Stomach (tissue), 9 donors: ENCODE results near the gene JMJD7. TPM values are rescaled to one million over a fixed set of nuclear protein-coding genes. Genes with fewer than 3 reads are reported as not detected.

Experiments used
- DNase-seq, 2 donors: peaks; one replicate each; pipeline versions ENCODE4 v3.0.0 to v3.0.0-alpha.2; 2013 to 2019
- H3K27ac ChIP-seq, 5 donors: fragments of 200-600 bp in 4 of 5; sonication (generic) in 4 of 5; one replicate each; pipeline ENCODE4 v1.5.1; 2013 to 2019; ENCODE audit warnings: mild to moderate bottlenecking in 1 of 5, moderate library complexity in 1 of 5
- H3K27me3 ChIP-seq, 3 donors: fragments of 200-600 bp; sonication (generic); one replicate each; pipeline ENCODE4 v1.5.1; 2017 to 2019; ENCODE audit warnings: mixed run types in 1 of 3
- H3K36me3 ChIP-seq, 4 donors: fragments of 200-600 bp; sonication (generic); 1 replicate in 3 of 4; 2 replicates in 1 of 4; pipeline ENCODE4 v1.5.1; 2016 to 2019
- H3K4me1 ChIP-seq, 4 donors: fragments of 200-600 bp; sonication (generic); one replicate each; pipeline ENCODE4 v1.5.1; 2016 to 2019
- H3K4me3 ChIP-seq, 4 donors: fragments of 200-600 bp; sonication (generic) in 3 of 4; one replicate each; pipeline ENCODE4 v1.5.1; 2016 to 2019; ENCODE audit warnings: mild to moderate bottlenecking in 1 of 4
- H3K9me3 ChIP-seq, 4 donors: fragments of 200-600 bp; sonication (generic); one replicate each; pipeline ENCODE4 v1.5.1; 2016 to 2019
- CTCF ChIP-seq, 7 experiments: fragments of 450-650 bp in 4 of 7; fragments of 200-600 bp in 3 of 7; sonication (generic) in 3 of 7; IDR thresholded peaks; one replicate each; pipeline ENCODE4 v1.5.1; 2016 to 2019; ENCODE audit warnings: antibody characterized with exemption in 7 of 7, control low read depth in 2 of 7, mild to moderate bottlenecking in 1 of 7
- EP300 ChIP-seq: sonication (generic); formaldehyde crosslinking; IDR thresholded peaks from one replicate; pipeline ENCODE4 v1.6.1; 2017; ENCODE audit warnings: antibody characterized with exemption
- POLR2A ChIP-seq, 4 donors: fragments of 450-650 bp; IDR thresholded peaks; one replicate each; pipeline ENCODE4 v1.6.1; 2016; ENCODE audit warnings: antibody characterized with exemption in 4 of 4, control low read depth in 2 of 4, mild to moderate bottlenecking in 1 of 4, moderate library complexity in 1 of 4
- POLR2AphosphoS5 ChIP-seq, 3 donors: sonication (generic); formaldehyde crosslinking; IDR thresholded peaks; one replicate each; pipeline ENCODE4 v1.6.1; 2016; ENCODE audit warnings: antibody characterized with exemption in 3 of 3
- WGBS, 5 donors: extraction: QIAGEN DNeasy Blood & Tissue Kit in 3 of 5; methylation state at CpG; one replicate each; pipeline versions ENCODE4 v1.1.5 to v1.1.7; 2013 to 2018; 5-methylcytosine and 5-hydroxymethylcytosine counted together
- intact Hi-C: fragments of 100-400 bp; cut with DNase I; formaldehyde crosslinking; loops from one replicate; pipeline ENCODE4 v1.15.1; 2023; ENCODE audit warnings: low total_unique reads
- polyA plus RNA-seq, 3 donors: library from polyadenylated mRNA; stranded (reverse); fragments of 200-250 nt; gene quantifications; one replicate each; pipeline ENCODE4 v1.2.3, GENCODE V29; 2013
- total RNA-seq, 5 donors: library from RNA; depleted of rRNA; stranded (reverse); fragments of >200 nt; gene quantifications; one replicate each; pipeline versions ENCODE4 v1.1.0 to v1.2.3, GENCODE V29; 2014 to 2016
- donor health status: healthy with polysubstance abuse.
- donor health status: Bipolar disorder and iron deficiency.
- donor health status: healthy.

Gene JMJD7
- total and polyA plus RNA-seq, 8 donors = 0.55 to 24.2 (median 10.0) TPM; not detected in 2

- Histone ChIP-seq H3K27me3 (peaks cover 0 to 50% (median 3%) of the 10 kb centered on the region in 3 donors), H3K36me3 (no peaks in the 10 kb centered on the region), H3K27ac (peak overlapping the region; percentile 18 to 67 (median 51)), H3K4me1 (peaks cover 8 to 34% (median 26%) of the 10 kb centered on the region in 4 donors), H3K9me3 (no peaks in the 10 kb centered on the region), H3K4me3 (no peak overlapping the region)
- 27 to 65% (median 51%) methylated on average over 9 of the region's 9 CpGs; no CpG with 5 or more reads in 1 of the 5 donors for WGBS, 5 donors
- no peak for TF ChIP-seq EP300
- no peak for TF ChIP-seq POLR2AphosphoS5 (IDR thresholded peaks at IDR 0.05)
- no peak for TF ChIP-seq CTCF (IDR thresholded peaks at IDR 0.05)
- TF ChIP-seq POLR2A (IDR thresholded peaks at IDR 0.05) = no peak
- intact Hi-C loops = no loop called here
- peak in 1 of 2 donors; percentile 75 for DNase-seq
These were observed 29.4 kb downstream of the JMJD7 start for GRCh38 chr15:41857316-41857715.

- H3K27me3 ChIP-seq = peaks cover 0 to 36% (median 0%) of the 10 kb centered on the region in 3 donors
- H3K4me1 ChIP-seq = peaks cover 8 to 41% (median 32%) of the 10 kb centered on the region in 4 donors
- H3K36me3 ChIP-seq = peaks cover 0 to 6% (median 0%) of the 10 kb centered on the region in 4 donors
- H3K27ac ChIP-seq = no peak overlapping the region
- 81 to 93% (median 89%) methylated on average over 10 to 15 of the region's 15 CpGs for WGBS, 5 donors
- TF ChIP-seq POLR2AphosphoS5 (IDR thresholded peaks at IDR 0.05) (no peak), POLR2A (IDR thresholded peaks at IDR 0.05) (no peak), CTCF (IDR thresholded peaks at IDR 0.05) (no peak), EP300 (no peak)
- H3K9me3 ChIP-seq = no peaks in the 10 kb centered on the region
- no peak overlapping the region for H3K4me3 ChIP-seq
- no peak for DNase-seq
- intact Hi-C loops = no loop called here
These were observed 30.9 kb downstream of the JMJD7 start for GRCh38 chr15:41858756-41859155.

GRCh38 chr15:41860049-41860828 is 32.3 kb downstream of the JMJD7 start:
- TF ChIP-seq POLR2A (IDR thresholded peaks at IDR 0.05) (no peak), CTCF (IDR thresholded peaks at IDR 0.05) (no peak), EP300 (no peak), POLR2AphosphoS5 (IDR thresholded peaks at IDR 0.05) (no peak)

GRCh38 chr15:41861736-41862356 is 34.0 kb downstream of the JMJD7 start:
- peaks cover 0 to 7% (median 0%) of the 10 kb centered on the region in 3 donors for H3K27me3 ChIP-seq
- no peaks in the 10 kb centered on the region for H3K9me3 ChIP-seq
- H3K4me1 ChIP-seq = peaks cover 7 to 28% (median 25%) of the 10 kb centered on the region in 4 donors
- peaks cover 0 to 6% (median 0%) of the 10 kb centered on the region in 4 donors for H3K36me3 ChIP-seq
- intact Hi-C loops = no loop called here
- TF ChIP-seq POLR2A (IDR thresholded peaks at IDR 0.05) = no peak
- TF ChIP-seq EP300 = no peak
- H3K4me3 ChIP-seq = no peak overlapping the region
- no peak overlapping the region for H3K27ac ChIP-seq
- no peak for DNase-seq
- 84 to 95% (median 92%) methylated on average over 11 to 18 of the region's 18 CpGs for WGBS, 5 donors

More at GRCh38 chr15:41860049-41860828, 32.3 kb downstream of the JMJD7 start:
- intact Hi-C loops = no loop called here
- peaks cover 0 to 21% (median 0%) of the 10 kb centered on the region in 3 donors for H3K27me3 ChIP-seq
- H3K4me1 ChIP-seq = peaks cover 8 to 39% (median 29%) of the 10 kb centered on the region in 4 donors
- DNase-seq = no peak
- H3K27ac ChIP-seq = no peak overlapping the region
- peaks cover 0 to 6% (median 0%) of the 10 kb centered on the region in 4 donors for H3K36me3 ChIP-seq
- WGBS, 5 donors = 61 to 72% (median 66%) methylated on average over 10 to 15 of the region's 15 CpGs
- H3K9me3 ChIP-seq = no peaks in the 10 kb centered on the region
- H3K4me3 ChIP-seq = no peak overlapping the region
